HG03432 (cell line): ENCODE data around the gene ADAM30.

Source experiments
- ATAC-seq: cut with Tn5 transposase; IDR thresholded peaks from one replicate; pipeline ENCODE4 v1.9.1; 2021; ENCODE audit warnings: mild to moderate bottlenecking, moderate library complexity; ENCODE audit not compliant: unreplicated experiment

Gene ADAM30

DNA sequence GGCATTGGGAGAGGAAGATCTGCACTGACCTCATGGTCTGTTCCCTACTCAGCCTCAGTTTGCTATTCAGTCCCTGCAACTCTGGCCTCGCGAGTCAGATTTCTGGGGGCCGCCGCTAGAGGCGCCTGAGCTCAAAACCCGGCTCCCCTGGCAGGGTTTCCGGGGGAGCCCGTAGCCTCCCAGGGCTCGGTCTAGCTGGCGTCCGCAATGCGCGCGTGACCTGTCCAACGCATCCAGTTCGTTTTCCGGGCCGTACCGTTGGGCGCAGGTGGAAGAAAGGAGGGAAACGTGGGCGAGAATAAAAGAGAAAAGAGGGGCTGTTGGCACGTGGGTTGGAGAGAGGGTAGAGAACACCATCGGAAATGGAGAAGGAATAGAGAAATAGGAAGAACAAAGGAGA, at the start of gene ADAM30:
Gene ADAM30, minus strand, starts transcription at position 213 of the 400 bp plus-strand sequence. Its CDS starts 179 bp downstream, at position 34.
- ATAC-seq, result no peak

DNA sequence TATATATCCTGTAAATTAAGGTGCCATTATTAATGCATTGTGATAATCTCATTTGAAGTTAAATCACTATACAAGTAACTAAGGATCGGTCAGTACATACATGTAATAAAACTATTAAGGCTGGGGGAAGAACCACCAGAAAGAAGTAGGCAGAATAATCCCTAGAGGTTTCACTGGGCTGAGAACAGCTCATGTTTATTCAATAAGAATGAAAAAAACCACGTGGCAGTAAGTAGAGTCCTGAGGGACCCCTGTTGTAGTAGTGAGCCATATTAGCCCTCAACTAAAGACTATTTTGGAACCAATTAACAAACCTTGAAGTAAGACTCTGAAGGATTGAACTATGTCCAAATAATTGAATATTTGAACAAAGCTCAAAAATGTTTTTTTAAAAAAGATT, 46.9 kb upstream of the ADAM30 start:
- ATAC-seq, result no peak

DNA sequence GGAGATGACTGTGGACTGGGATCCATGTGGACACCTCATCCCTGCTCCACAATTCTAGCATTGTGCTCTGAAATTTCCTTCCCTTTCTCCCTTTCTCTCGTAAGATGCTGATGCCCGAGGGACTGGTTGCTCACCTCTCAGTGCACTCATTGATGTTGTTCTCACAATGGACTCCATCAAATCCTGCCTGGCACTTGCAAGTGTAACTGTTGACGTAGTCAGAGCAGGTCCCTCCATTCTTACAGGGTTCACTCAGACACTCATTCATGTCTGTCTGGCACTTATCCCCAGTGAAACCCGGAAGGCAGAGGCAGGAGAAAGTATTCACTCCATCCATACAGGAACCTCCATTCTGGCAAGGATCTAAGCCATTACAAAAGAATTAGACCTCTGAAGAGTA, 45.1 kb upstream of the ADAM30 start:
- no peak for ATAC-seq

DNA sequence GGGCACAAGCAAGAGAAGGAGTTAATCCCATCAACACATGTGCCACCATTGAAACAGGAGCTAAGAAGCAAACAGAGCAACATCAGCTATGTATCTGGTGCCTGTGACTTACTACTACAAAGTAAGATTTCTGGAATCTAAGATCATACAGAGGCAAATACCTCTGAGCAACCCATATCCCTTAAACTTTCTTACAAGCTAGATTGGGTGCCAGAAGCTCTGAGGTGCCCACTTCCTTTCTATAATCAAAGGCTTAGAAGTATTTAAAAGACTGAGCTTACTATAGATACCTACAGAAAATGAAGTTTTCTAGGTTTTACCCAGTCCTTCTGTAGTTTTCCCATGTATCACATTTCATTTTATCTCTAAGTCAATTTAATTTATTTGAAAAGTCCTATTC, 44.4 kb upstream of the ADAM30 start:
- no peak for ATAC-seq

DNA sequence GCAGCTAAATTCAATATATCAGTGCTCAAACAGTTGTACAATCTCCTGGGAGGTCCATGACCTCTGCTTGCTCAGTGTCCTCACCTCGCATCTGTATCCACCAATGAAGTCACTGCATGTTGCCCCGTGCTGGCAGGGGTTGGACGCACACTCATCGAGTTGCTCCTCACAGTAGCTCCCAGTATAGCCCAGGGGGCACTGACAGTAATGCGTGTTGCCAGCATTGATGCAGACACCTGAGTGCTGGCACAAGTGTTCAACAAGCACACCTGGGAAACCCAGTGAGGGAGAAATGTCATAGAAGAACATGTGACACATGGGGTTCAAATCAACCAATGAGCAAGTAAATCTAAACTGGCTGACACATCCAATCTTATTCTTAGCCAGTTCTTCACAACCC, 40.9 kb upstream of the ADAM30 start:
- no peak for ATAC-seq

DNA sequence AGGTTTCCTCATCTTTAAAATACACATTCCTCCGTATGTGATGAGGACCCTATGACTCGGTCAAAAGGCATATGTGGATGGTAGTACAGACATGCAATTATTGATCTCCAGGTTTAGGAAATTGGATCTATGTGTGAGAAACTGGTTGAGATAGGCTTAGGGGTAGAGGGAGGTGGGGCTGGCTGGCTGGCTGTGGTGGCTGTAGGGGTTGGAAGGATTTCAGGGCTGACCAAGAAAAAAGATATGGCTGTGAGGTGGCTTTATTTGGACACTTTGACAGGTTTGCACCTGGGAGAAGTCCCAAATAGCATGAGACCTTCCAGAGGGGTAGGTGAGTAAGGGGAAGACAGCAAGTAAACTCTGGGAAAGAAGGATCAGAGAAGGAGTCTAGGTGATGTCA, 39.6 kb upstream of the ADAM30 start:
- ATAC-seq, result no peak

DNA sequence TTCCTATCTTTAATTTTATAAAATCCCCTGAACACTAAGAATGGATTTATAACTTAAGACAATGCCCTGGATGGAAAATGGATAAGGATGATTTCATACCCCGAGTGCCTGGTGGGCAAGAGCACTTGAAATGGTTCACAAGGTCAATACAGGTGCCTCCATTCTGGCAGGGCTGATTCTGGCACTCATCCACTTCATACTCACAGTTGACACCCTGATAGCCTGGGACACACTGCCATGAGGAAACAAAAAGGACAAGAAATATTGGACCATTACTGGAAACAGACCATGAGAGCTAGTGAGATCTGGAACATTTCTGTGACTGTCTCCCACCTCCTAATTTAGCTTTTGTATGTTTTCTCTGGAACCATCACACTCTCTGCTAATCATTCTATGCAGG, 39.1 kb upstream of the ADAM30 start:
- ATAC-seq, result no peak

DNA sequence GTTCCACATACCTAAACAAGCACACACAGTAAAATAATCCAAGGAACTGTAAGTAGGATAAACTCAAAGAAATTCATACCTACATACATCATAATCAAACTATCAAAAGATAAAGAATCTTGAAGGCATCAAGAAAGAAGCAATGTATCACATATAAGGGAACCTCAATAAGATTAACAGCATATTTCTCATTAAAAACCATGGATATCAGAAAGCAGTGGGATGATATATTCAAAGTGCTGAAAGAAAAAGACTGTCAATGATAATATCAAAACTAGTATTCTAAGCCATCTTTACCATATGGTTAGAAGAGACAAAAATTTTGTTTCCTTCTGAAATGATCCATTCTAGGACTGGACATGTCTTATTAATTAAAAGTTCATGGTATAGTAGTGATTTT, 37.1 kb upstream of the ADAM30 start:
- ATAC-seq, result no peak

DNA sequence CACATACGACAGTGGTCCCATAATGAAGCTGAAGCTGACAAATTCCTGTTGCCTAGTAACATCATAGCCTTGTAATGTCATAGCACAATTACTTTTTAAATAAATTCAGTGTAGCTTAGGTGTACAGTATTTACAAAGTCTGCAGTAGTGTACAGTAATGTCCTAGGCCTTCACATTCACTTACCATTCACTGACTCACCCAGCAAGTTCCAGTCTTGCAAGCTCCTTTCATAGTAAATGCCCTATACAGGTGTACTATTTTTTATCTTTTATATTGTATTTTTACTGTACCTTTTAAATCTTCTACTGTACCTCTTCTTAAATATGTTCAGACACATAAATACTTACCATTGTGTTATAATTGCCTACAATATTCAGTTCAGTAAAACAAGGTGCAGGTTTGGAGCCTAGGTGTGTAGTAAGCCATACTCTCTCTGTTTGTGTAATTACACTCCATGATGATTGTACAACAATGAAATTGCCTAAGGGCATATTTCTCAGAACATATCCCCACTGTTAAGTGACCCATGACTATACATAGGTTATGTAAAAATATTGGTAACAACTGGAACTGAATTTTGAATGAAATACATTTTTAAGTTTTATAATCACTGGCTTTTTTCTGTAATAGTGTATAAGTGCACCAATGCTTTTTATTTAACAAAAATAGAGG, 33.5 kb upstream of the ADAM30 start:
- ATAC-seq, result no peak

DNA sequence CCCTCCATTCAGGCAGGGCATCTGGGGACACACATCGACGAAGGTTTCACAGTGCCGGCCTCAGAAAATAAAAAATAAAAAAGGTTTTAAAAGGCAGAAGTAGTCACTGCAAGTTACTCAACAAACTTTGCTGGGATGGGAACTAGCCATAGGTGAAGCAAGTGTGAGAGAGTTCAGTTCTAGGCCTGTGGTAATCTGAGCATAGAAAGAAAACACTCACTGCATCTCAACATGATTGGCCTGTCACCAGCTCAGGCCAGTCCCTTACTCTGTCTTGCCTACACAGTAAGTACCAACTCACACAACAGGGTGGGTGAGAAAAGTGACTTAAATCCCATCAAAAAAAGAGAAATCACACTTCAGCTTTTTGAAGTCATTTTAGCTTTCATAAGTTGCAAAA, 30.2 kb upstream of the ADAM30 start:
- no peak for ATAC-seq

DNA sequence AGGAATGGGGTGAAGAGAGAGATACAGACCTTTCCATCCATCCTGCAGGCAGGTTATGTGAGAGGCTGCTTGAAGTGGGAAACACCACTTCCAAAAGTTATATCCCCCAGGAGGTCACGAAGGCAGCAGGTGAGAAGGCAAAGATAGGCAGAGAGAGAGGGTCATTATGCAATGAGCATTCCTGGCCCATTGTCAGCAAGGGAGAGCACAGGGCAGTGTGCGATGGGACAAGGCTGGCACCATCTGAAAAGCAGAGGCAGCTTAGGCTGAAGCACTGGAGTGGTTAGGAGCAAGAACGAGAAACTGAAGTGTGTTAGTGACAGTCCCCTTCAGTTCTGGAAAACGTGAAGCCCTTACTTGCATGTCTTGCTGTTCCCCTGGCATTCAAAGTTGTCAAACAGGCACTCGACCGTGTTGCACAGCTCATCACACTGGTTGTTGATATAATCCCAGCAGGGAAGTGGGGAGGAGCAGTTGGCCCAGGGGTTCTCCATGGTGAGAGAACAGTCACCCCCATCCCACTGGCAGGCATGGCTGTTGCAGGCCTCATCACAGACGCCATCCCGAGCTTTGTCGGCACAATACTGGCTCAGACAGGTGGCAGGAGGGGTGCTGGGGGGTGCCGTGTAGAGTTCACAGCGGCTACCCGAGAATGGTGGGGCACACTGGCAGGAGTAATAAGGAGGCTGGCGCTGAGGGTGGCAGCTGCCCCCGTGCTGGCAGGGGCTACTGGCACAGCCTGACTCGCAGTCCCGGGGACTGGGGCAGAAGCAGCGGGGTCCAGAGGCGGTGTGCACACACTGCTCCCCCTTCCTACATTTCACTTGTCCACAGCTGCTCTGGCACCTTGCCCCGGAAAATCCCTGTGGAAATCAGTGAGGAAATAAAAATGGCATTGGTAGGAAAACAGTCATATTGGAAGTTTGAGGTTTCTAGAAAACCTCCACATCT, 28.9 kb upstream of the ADAM30 start:
- no peak for ATAC-seq

DNA sequence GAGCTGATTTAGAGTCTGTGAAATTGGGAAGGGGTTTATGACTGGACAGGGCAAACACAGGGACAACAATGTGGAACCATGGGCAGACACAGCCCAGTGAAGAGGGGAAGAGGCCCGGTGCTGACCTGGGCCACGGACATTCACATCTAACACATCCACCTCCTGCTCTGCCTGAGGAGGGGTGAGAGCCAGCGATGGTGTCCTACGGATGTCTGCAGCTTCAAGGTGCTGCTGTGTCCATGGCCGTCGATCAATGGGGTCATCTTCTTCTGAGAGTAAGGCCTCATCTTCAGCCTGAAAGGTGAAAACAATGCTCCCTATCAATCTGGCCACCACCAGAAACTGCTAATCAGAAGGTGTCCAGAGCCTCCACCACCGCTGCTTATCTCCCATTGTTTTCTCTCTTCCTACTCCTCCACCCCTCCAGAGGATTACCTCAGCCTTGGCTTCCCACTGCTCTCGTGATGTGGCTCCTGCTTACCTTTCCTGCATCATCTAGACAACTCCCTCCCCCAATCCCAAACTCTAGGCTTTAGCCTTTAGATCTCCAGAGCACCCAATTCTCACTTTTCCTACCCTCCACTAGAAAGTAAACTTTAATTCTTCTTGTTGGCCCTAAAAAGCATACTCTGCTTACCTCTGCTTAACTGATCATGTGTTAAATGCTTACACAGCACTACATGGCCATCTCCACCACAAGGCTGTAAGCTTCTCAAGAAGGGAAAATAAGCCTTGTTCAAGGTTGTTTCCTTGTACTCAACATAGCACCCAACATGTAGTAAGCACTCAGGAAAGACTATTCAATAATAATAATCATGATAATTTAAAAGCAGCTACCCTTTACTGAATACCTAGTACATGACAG, 24.0 kb upstream of the ADAM30 start:
- no peak for ATAC-seq

DNA sequence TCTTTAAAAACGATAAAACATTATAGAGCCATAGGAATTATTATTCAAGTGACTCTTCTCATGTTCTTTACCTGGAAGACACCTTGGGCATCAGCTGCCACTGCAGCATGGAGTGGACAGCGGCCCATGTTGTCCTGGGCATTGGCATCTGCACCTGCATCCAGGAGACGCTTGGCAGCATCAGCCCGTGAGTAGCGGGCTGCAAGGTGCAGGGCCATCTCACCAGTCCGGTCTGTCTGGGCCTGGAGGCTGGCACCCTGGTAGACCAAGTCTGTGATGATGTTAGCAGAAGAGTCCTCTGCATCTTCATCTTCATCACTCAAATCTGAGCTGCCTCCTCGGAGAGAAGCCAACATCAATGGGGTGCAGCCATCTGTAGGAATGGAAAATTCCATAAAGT, 22.9 kb upstream of the ADAM30 start:
- ATAC-seq, result no peak

DNA sequence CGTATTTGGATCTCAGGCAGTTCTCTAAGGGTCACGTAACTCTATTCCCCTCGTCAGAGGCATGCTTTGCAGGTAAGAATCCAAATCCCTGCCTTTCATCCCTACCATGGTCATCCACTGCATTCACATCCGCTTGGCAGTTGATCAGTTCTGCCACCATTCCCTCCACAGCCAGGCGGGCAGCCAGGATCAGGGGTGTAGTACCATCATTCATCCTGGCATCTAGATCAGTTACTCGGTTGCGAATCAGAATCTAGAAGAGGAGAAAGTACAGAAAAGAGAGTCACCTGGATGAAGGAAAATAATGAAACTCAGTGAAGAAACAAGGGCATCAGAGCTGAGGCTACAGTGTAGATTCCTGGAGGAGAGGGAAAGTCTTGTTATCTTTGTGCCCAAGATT, 22.0 kb upstream of the ADAM30 start:
- ATAC-seq, result no peak

DNA sequence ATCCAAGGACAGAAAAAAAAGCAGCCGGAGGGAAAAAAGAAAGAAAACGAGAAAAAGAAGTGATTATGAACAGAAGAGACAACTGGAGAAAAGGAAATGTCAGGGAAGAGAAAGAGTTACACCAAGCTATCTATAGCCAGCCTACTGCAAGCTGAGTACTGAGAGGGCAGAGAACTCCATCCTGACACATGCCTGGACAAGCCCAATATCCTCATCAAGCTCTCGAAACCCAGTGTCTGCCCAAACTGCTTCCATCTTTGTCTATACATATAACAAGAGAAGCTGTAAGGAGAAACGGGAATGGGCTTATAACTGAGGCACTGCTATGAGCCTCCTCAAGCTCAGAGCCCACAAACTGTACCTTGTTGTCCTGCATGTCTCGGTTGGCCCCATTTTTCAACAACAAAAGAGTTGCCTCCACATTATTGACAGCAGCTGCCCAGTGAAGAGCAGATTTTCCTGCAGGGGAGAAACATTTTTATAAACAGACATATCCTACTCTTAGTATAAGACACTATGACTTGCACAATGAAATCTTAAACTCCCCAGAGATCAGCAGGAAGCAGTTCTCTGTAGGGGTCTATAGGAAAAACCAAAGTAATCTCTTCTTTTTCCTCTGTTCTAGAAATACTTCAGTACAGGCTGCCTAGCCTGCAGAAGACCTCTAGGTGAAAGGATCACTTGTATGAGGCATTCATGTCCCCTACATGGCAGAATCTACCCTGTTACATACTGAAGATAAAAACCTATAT, 21.2 kb upstream of the ADAM30 start:
- no peak for ATAC-seq

DNA sequence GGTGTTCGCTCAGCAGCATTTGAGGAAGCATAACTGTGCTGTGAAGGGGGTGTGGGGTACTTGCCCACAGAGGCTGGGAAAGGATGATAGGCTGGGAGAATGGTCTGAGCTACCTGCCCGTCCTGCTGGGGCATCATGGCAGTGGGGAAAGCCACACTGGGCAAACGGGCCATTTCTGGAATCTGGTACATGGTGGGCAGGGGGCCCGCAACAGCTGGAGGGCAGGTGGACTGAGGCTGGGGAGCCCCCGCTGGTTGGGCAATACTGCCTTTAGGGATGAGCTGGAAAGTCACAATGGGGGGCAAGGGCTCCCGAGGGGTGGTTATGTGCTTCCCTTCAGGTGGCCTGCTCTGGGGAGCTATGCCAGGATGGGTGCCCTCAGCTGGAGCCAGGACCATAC, 19.2 kb upstream of the ADAM30 start:
- no peak for ATAC-seq

DNA sequence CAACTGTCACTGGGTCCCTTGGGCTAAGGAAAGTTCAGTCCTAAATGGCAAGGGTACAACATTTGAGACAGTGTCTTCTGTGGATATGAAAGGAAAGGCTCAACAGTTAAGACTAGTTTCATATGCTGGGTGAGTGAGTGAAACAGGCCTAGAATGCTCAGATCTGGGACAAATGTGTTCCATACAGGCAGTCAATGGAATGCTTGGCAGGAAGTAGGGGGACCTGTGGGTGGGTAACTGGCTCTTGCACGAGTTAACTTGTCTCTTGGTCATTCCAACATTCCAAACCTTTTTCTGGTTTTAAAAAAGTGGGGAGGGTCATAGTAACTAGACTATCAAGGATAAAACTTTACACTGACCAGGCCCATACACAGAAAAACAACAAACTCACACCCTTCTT, 17.8 kb upstream of the ADAM30 start:
- no peak for ATAC-seq

DNA sequence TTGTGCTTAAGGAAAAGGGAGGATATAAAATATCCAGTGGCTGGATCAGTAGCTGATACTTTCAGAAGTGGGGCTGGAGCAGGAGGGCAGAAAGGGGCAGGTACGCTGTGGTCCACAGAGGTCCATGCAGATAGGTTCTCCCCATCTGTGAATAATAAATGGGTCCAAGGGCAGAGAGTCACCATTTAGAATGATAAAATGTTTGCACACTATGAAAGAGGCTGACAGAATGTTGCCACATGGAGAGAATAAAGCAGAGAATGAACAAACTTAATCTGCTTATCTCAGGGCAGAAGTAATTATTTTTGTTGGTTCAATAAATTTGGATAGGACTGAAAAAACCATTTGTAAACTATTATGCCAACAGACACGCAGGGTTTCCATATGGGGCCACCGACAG, 16.6 kb upstream of the ADAM30 start:
- ATAC-seq, result no peak

DNA sequence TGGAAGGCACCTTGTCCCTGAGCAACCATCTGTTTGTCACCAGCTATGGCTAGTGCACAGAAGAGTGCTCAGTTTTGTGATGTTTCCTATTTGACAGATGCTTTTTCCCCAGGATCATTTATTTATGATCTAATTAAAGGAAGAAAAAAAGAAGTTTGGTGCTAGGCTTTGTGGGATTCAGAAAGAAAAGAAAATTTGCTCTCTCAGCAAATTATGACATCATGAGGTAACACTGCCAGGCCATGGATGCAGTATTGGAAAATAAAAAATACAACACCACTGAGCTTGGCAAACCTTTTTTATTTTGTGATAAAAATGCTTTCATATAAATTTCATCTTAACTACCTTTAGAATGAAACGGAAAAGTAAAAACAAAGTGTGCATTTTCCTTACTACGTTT, 15.5 kb upstream of the ADAM30 start:
- ATAC-seq, result no peak

DNA sequence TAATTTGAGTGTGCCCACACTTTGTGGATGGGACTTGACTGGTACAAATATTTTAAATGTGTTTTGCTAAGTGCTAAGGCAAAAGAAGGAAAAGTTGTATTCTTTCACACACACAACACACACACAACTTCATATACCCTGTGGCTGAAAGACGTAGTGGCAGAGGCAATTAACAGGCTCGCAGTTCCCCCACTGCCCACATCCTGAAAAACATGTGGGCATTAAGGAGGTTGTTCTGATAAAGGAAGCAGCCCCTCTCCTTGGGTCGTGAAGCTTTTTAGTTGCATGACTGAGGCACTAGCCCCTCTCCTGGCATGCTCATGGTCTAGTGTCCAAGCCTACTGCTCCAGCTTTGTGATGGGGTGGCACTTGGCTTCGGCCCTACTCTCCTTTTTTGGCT, 14.3 kb upstream of the ADAM30 start:
- no peak for ATAC-seq
